A549 (cell line): ENCODE data around the gene PIGK. TPM values are rescaled to one million over a fixed set of nuclear protein-coding genes. Genes with fewer than 3 reads are reported as not detected.

Source experiments
- ATAC-seq, 2 experiments: fragments of 200-7000 bp in 1 of 2; fragments of >200 bp in 1 of 2; cut with Nextera tagmentation in 1 of 2; cut with Tn5 transposase in 1 of 2; 3 replicates each; pipeline versions ENCODE4 v1.8.0 to v1.9.1; 2018 to 2020; ENCODE audit warnings: mild to moderate bottlenecking in 1 of 2, moderate library complexity in 1 of 2
- CTCF ChIA-PET: fragments of 300-600 bp; sonication (Branson Sonifier 250); formaldehyde crosslinking; extraction: SDS; loops from one replicate; lab custom pipeline; 2021; ENCODE audit warnings: antibody characterized with exemption, inconsistent platforms; lab: Yijun Ruan, JAX
- POLR2A ChIA-PET: fragments of 350-600 bp; formaldehyde crosslinking; extraction: SDS; loops from one replicate; lab custom pipeline; 2021; ENCODE audit warnings: antibody characterized with exemption, inconsistent platforms; lab: Yijun Ruan, JAX
- DNase-seq, 2 experiments: peaks; one replicate each; pipeline versions ENCODE4 v3.0.0 to v3.0.0-alpha.2; 2011 to 2016; ENCODE audit warnings: low read depth in 1 of 2, low spot score in 1 of 2
- FAIRE-seq: peaks from 2 replicates; lab custom pipeline; 2011; peaks lifted over from hg19 to GRCh38; lab: Jason Lieb, UNC
- H3K27ac ChIP-seq, 2 experiments: fragments of >200 bp; sonication (Bioruptor Twin); formaldehyde crosslinking; 3 replicates each; pipeline ENCODE4 v1.5.1; 2016 to 2017
- H3K4me1 ChIP-seq: fragments of >200 bp; sonication (Bioruptor Twin); formaldehyde crosslinking; 3 replicates; pipeline ENCODE4 v1.6.1; 2016
- H3K4me2 ChIP-seq: fragments of >200 bp; sonication (Bioruptor Twin); formaldehyde crosslinking; 3 replicates; pipeline ENCODE4 v1.6.1; 2016
- H3K4me3 ChIP-seq: fragments of >200 bp; sonication (Bioruptor Twin); formaldehyde crosslinking; 3 replicates; pipeline ENCODE4 v1.5.1; 2016
- H3K9me3 ChIP-seq: fragments of >200 bp; sonication (Bioruptor Twin); formaldehyde crosslinking; 3 replicates; pipeline ENCODE4 v1.6.1; 2016
- BHLHE40 ChIP-seq: IDR thresholded peaks from 2 replicates; pipeline ENCODE4 v1.6.1; 2012; ENCODE audit warnings: low read depth, low read length, inconsistent platforms
- CHD4 ChIP-seq: fragments of 200-600 bp; sonication (generic); IDR thresholded peaks from 2 replicates; pipeline ENCODE4 v1.6.1; 2016; ENCODE audit warnings: antibody characterized with exemption, mild to moderate bottlenecking, borderline replicate concordance
- GATA3 ChIP-seq: IDR thresholded peaks from 2 replicates; pipeline ENCODE4 v1.6.1; 2012; ENCODE audit warnings: borderline replicate concordance
- HOXA7 ChIP-seq: fragments of 250-450 bp; sonication (Bioruptor Pico); IDR thresholded peaks from 2 replicates; pipeline ENCODE4 v1.5.0; 2020; ENCODE audit warnings: mild to moderate bottlenecking, moderate library complexity
- MAFK ChIP-seq: fragments of 450-650 bp; IDR thresholded peaks from 2 replicates; pipeline ENCODE4 v1.6.1; 2014; ENCODE audit not compliant: partially characterized antibody
- MAZ ChIP-seq: fragments of 150-350 bp; IDR thresholded peaks from 2 replicates; pipeline ENCODE4 v1.6.1; 2014; ENCODE audit warnings: antibody characterized with exemption, low read depth, low read length, borderline replicate concordance
- MYC ChIP-seq: IDR thresholded peaks from 2 replicates; pipeline ENCODE4 v1.6.1; 2012; ENCODE audit warnings: mild to moderate bottlenecking, inconsistent platforms, low read length, improper control_type of control experiment, borderline replicate concordance
- NFE2L2 ChIP-seq: fragments of 150-350 bp; conservative IDR thresholded peaks from 2 replicates; pipeline ENCODE4 v1.6.1; 2014; ENCODE audit warnings: low read length
- NPAS2 ChIP-seq: fragments of 250-450 bp; sonication (Bioruptor Pico); IDR thresholded peaks from 2 replicates; pipeline ENCODE4 v1.8.0; 2022; ENCODE audit warnings: mild to moderate bottlenecking, moderate library complexity, borderline replicate concordance
- RAD21 ChIP-seq, 2 experiments: fragments of >200 bp in 1 of 2; sonication (Bioruptor Twin) in 1 of 2; formaldehyde crosslinking in 1 of 2; IDR thresholded peaks in 1 of 2; conservative IDR thresholded peaks in 1 of 2; 2 replicates in 1 of 2; 3 replicates in 1 of 2; pipeline ENCODE4 v1.6.1; 2012 to 2018; ENCODE audit warnings: inconsistent platforms in 1 of 2
- RNF2 ChIP-seq: fragments of 200-600 bp; sonication (generic); IDR thresholded peaks from 2 replicates; pipeline ENCODE4 v1.6.1; 2016; ENCODE audit warnings: low read depth, mild to moderate bottlenecking, antibody characterized with exemption, moderate library complexity, borderline replicate concordance
- SMC3 ChIP-seq: fragments of >200 bp; sonication (Bioruptor Twin); formaldehyde crosslinking; IDR thresholded peaks from 3 replicates; pipeline ENCODE4 v1.6.1; 2018; ENCODE audit warnings: inconsistent platforms
- TFCP2L1 ChIP-seq: fragments of 250-450 bp; sonication (Bioruptor Pico); IDR thresholded peaks from 2 replicates; pipeline ENCODE4 v1.5.0; 2021; ENCODE audit warnings: mild to moderate bottlenecking
- TP53 ChIP-seq: fragments of 250-450 bp; sonication (Bioruptor Pico); IDR thresholded peaks from 2 replicates; pipeline ENCODE4 v1.5.0; 2021; ENCODE audit warnings: mild to moderate bottlenecking, moderate library complexity
- ZNF302 ChIP-seq: fragments of 250-450 bp; sonication (Bioruptor Pico); IDR thresholded peaks from 2 replicates; pipeline ENCODE4 v1.9.0; 2021; ENCODE audit warnings: inconsistent platforms, mild to moderate bottlenecking, moderate library complexity
- WGBS: methylation state at CpG from one replicate; pipeline ENCODE4 v1.1.6; 2017; ENCODE audit errors: missing lambda C conversion rate; 5-methylcytosine and 5-hydroxymethylcytosine counted together
- polyA plus RNA-seq, 4 experiments: library from polyadenylated mRNA; depleted of rRNA in 3 of 4; stranded (reverse); fragments of >200 nt; fragmentation: RNase III in 1 of 4; extraction: RNeasy Plus Mini Kit Qiagen cat#74134 plus additional on column Dnase treatment in 1 of 4; gene quantifications; 2 replicates in 3 of 4; 3 replicates in 1 of 4; pipeline ENCODE4 v1.2.3, GENCODE V29; 2011 to 2017
- TF ChIP-seq, protein P1 (sequence below): fragments of >200 bp; sonication (Bioruptor Twin); formaldehyde crosslinking; IDR thresholded peaks from 3 replicates; pipeline ENCODE4 v1.6.1; 2016
- TF ChIP-seq, protein P2 (sequence below): fragments of 150-350 bp; IDR thresholded peaks from 2 replicates; pipeline ENCODE4 v1.6.1; 2014; ENCODE audit warnings: low read depth, mild to moderate bottlenecking, low read length
- TF ChIP-seq, protein P3 (sequence below): IDR thresholded peaks from 2 replicates; pipeline ENCODE4 v1.6.1; 2012; ENCODE audit warnings: low read depth, borderline replicate concordance
- TF ChIP-seq, protein P4 (sequence below): IDR thresholded peaks from 2 replicates; pipeline ENCODE4 v1.6.1; 2012

PIGK gene
- polyA plus RNA-seq, 2 of the 4 experiments (the other 2 are of a cell fraction) = 31.2 to 38.5 TPM

DNA sequence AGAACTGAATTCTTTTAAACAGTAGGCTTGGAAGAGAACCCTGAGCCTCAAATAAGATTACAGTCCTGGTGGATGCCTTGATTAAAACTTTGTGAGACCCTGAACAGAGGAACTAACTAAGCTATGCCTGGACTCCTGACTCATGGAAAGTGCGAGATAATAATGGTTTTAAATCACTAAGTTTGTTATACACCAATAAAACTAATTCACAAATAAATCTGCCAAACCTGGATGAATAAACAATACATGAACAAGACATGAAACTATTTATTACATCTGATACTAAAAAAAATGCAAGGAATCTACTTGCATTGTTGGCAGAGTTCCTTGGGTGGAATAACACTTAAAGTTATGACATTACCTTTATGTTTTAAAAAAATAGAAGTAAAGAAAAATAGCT is 118.4 kb downstream of the PIGK start:
- ChIA-PET POLR2A (no interaction called here), CTCF (no interaction called here)
- Histone ChIP-seq H3K4me1 (no peaks in the 10 kb centered on the region), H3K4me3 (no peak overlapping the region), H3K9me3 (no peaks in the 10 kb centered on the region), H3K27ac (no peak overlapping the region), H3K4me2 (no peak overlapping the region)
- TF ChIP-seq NFE2L2 = no peak
- TF ChIP-seq SMC3 = no peak
- TF ChIP-seq MAZ = no peak
- no peak for TF ChIP-seq HOXA7 (CRISPR knock-in tag)
- TF ChIP-seq MYC = no peak
- no peak for TF ChIP-seq RNF2
- TF ChIP-seq, protein P1, sequence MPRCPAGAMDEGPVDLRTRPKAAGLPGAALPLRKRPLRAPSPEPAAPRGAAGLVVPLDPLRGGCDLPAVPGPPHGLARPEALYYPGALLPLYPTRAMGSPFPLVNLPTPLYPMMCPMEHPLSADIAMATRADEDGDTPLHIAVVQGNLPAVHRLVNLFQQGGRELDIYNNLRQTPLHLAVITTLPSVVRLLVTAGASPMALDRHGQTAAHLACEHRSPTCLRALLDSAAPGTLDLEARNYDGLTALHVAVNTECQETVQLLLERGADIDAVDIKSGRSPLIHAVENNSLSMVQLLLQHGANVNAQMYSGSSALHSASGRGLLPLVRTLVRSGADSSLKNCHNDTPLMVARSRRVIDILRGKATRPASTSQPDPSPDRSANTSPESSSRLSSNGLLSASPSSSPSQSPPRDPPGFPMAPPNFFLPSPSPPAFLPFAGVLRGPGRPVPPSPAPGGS = no peak
- TF ChIP-seq, protein P2, sequence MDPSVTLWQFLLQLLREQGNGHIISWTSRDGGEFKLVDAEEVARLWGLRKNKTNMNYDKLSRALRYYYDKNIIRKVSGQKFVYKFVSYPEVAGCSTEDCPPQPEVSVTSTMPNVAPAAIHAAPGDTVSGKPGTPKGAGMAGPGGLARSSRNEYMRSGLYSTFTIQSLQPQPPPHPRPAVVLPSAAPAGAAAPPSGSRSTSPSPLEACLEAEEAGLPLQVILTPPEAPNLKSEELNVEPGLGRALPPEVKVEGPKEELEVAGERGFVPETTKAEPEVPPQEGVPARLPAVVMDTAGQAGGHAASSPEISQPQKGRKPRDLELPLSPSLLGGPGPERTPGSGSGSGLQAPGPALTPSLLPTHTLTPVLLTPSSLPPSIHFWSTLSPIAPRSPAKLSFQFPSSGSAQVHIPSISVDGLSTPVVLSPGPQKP = no peak
- ATAC-seq (no peak), DNase-seq (no peak), FAIRE-seq (no peak)
- WGBS = 82% methylated on average over 1 of the region's 1 CpG

DNA sequence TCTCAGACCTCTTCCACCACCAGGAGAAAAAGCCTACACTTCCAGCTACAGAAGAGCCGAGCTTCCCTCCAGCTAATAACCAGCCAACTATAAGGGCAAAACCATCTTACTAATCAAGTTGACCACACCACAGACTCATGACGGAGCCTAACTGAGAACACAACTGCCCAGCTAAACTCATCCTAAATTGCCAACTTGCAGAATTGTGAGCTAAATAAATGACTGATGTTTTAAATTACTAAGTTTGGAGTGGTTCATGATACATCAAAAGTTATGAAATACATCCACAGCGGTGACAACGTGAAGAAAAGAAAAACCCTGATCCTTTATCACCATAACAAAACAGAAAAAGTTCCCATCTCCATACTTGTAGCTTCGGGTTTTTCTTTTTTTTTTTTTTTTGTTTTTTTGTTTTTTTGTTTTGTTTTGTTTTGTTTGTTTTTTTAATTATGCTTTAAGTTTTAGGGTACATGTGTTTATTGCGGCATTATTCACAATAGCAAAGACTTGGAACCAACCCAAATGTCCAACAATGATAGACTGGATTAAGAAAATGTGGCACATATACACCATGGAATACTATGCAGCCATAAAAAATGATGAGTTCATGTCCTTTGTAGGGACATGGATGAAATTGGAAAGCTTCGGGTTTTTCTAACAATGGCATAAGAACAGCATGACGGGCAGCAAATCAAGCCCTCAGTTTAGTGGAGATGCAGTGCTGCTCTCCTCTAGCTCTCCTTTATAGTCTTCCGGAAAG is 122.6 kb downstream of the PIGK start:
- H3K4me2 ChIP-seq = no peak overlapping the region
- no peak for ATAC-seq
- H3K4me1 ChIP-seq = no peaks in the 10 kb centered on the region
- FAIRE-seq = no peak
- POLR2A ChIA-PET = no interaction called here
- no peak overlapping the region for H3K27ac ChIP-seq
- DNase-seq = no peak
- no peak overlapping the region for H3K4me3 ChIP-seq
- CTCF ChIA-PET = interaction anchor here (1.8 kb wide), 1 partner anchor 942 kb away, joined by 4 read pairs; no protein-coding TSS in a partner anchor
- H3K9me3 ChIP-seq = no peaks in the 10 kb centered on the region
- WGBS = 82% methylated on average over 9 of the region's 9 CpGs
- TF ChIP-seq MAFK (peak; percentile 33), SMC3 (no peak), TFCP2L1 (no peak), MAZ (no peak), RAD21 (conservative IDR thresholded peaks at IDR 0.05 in 1 of 2, IDR thresholded peaks at IDR 0.05 in 1 of 2) (no peak), BHLHE40 (no peak)

DNA sequence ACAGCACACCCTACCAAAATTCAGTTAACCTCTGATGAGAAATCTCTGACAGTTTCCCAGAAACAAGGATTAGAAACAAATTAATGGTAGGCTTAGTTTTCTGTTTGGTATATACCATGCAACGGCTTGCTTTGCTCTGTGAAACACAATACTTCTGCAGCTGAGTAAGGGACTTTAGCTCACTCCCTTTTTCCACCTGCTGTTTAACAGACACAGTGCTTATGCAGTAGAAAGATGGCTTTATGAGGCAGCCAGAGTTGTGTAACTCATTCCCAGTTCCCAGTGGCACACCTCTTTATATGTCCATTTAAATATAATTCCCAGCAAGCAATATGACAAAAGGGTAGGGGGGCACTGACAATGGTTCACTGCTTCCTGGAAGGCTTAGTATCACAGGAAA is 124.0 kb downstream of the PIGK start:
- no peak overlapping the region for H3K4me2 ChIP-seq
- ATAC-seq = no peak
- TF ChIP-seq GATA3 (no peak), ZNF302 (no peak), NPAS2 (CRISPR knock-in tag) (no peak), SMC3 (no peak), CHD4 (no peak), RNF2 (no peak), TP53 (CRISPR knock-in tag) (no peak), TFCP2L1 (no peak)
- TF ChIP-seq, protein P3, sequence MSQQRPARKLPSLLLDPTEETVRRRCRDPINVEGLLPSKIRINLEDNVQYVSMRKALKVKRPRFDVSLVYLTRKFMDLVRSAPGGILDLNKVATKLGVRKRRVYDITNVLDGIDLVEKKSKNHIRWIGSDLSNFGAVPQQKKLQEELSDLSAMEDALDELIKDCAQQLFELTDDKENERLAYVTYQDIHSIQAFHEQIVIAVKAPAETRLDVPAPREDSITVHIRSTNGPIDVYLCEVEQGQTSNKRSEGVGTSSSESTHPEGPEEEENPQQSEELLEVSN = no peak
- TF ChIP-seq, protein P4, sequence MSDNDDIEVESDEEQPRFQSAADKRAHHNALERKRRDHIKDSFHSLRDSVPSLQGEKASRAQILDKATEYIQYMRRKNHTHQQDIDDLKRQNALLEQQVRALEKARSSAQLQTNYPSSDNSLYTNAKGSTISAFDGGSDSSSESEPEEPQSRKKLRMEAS = no peak
- TF ChIP-seq, all 56 proteins: peak for 0
- H3K4me3 ChIP-seq = no peak overlapping the region
- FAIRE-seq = no peak
- no peaks in the 10 kb centered on the region for H3K4me1 ChIP-seq
- WGBS = 69% methylated on average over 1 of the region's 1 CpG
- H3K9me3 ChIP-seq = no peaks in the 10 kb centered on the region
- POLR2A ChIA-PET = no interaction called here
- no peak for DNase-seq
- CTCF ChIA-PET = no interaction called here
- no peak overlapping the region for H3K27ac ChIP-seq
